Neuronal stem cell (in vitro differentiated cells): ENCODE data around the gene UBASH3B.

ENCODE experiments used
- DNase-seq: peaks from one replicate; pipeline ENCODE4 v3.0.0-alpha.2; 2013; ENCODE audit warnings: low spot score
- H2AFZ ChIP-seq: one replicate; pipeline ENCODE4 v1.6.1; 2013; ENCODE audit warnings: mild to moderate bottlenecking, low read length, inconsistent platforms
- H2AK5ac ChIP-seq: 2 replicates; pipeline ENCODE4 v1.6.1; 2013; ENCODE audit warnings: low read depth, mild to moderate bottlenecking, inconsistent platforms, low read length, moderate library complexity, mixed read lengths
- H2BK120ac ChIP-seq: 2 replicates; pipeline ENCODE4 v1.6.1; 2013; ENCODE audit warnings: low read depth, mild to moderate bottlenecking, inconsistent platforms, low read length, moderate library complexity, mixed read lengths
- H2BK12ac ChIP-seq: one replicate; pipeline ENCODE4 v1.6.1; 2013; ENCODE audit warnings: low read length, inconsistent platforms
- H2BK15ac ChIP-seq: 2 replicates; pipeline ENCODE4 v1.6.1; 2013; ENCODE audit warnings: mild to moderate bottlenecking, low read length, inconsistent platforms, mixed read lengths
- H2BK5ac ChIP-seq: one replicate; pipeline ENCODE4 v1.6.1; 2013; ENCODE audit warnings: inconsistent platforms, mild to moderate bottlenecking, low read length, moderate library complexity
- H3K14ac ChIP-seq: one replicate; pipeline ENCODE4 v1.6.1; 2013; ENCODE audit warnings: low read length, inconsistent platforms
- H3K18ac ChIP-seq: 2 replicates; pipeline ENCODE4 v1.6.1; 2013; ENCODE audit warnings: low read length, inconsistent platforms
- H3K23ac ChIP-seq: 2 replicates; pipeline ENCODE4 v1.6.1; 2013; ENCODE audit warnings: low read depth, mild to moderate bottlenecking, mixed read lengths, low read length, inconsistent platforms; ENCODE audit not compliant: poor library complexity
- H3K27ac ChIP-seq: replicated peaks from 3 replicates; pipeline ENCODE4 v1.5.1; 2013; ENCODE audit warnings: low read length, inconsistent platforms
- H3K27me3 ChIP-seq, 3 experiments: 2 replicates each; pipeline ENCODE4 v1.6.1; 2013; ENCODE audit warnings: low read length in 3 of 3, mild to moderate bottlenecking in 2 of 3, inconsistent platforms in 1 of 3, low read depth in 1 of 3, mixed read lengths in 1 of 3, moderate library complexity in 1 of 3; ENCODE audit not compliant: control insufficient read depth in 3 of 3, insufficient read depth in 3 of 3
- H3K36me3 ChIP-seq, 2 donors: replicated peaks in 1 of 2; 2 replicates each; pipeline ENCODE4 v1.6.1; 2013; ENCODE audit warnings: low read length in 2 of 2; ENCODE audit not compliant: control insufficient read depth in 2 of 2, insufficient read depth in 2 of 2
- H3K4ac ChIP-seq: 2 replicates; pipeline ENCODE4 v1.6.1; 2013; ENCODE audit warnings: inconsistent platforms, mild to moderate bottlenecking, low read length, moderate library complexity
- H3K4me1 ChIP-seq, 2 donors: 1 replicate in 1 of 2; 2 replicates in 1 of 2; pipeline ENCODE4 v1.6.1; 2013; ENCODE audit warnings: low read length in 2 of 2, low read depth in 1 of 2; ENCODE audit not compliant: control insufficient read depth in 2 of 2, insufficient read depth in 1 of 2
- H3K4me2 ChIP-seq: one replicate; pipeline ENCODE4 v1.6.1; 2013; ENCODE audit warnings: mild to moderate bottlenecking, low read length, inconsistent platforms; ENCODE audit not compliant: insufficient read depth, poor library complexity, severe bottlenecking
- H3K4me3 ChIP-seq, 2 donors: 2 replicates each; pipeline ENCODE4 v1.5.1; 2013; ENCODE audit warnings: low read length in 2 of 2, mild to moderate bottlenecking in 2 of 2, inconsistent platforms in 1 of 2, moderate library complexity in 1 of 2
- H3K79me1 ChIP-seq: one replicate; pipeline ENCODE4 v1.6.1; 2013; ENCODE audit warnings: low read depth, mild to moderate bottlenecking, inconsistent platforms, low read length, moderate library complexity
- H3K9ac ChIP-seq: one replicate; pipeline ENCODE4 v1.6.1; 2013; ENCODE audit warnings: mild to moderate bottlenecking, low read depth, low read length, inconsistent platforms; ENCODE audit not compliant: poor library complexity
- H3K9me3 ChIP-seq, 2 donors: replicated peaks in 1 of 2; 2 replicates each; pipeline versions ENCODE3 to v1.6.1; 2013; ENCODE audit warnings: low read length in 2 of 2, mild to moderate bottlenecking in 2 of 2, inconsistent platforms in 1 of 2, low read depth in 1 of 2, mixed read lengths in 1 of 2, moderate library complexity in 1 of 2; ENCODE audit not compliant: control insufficient read depth in 2 of 2, insufficient read depth in 1 of 2
- H4K8ac ChIP-seq: one replicate; pipeline ENCODE4 v1.6.1; 2013; ENCODE audit warnings: low read depth, mild to moderate bottlenecking, inconsistent platforms, low read length, moderate library complexity
- H4K91ac ChIP-seq: one replicate; pipeline ENCODE4 v1.6.1; 2013; ENCODE audit warnings: low read length, low read depth, mild to moderate bottlenecking, inconsistent platforms; ENCODE audit not compliant: poor library complexity
- WGBS, 2 donors: extraction: QIAGEN DNeasy Blood & Tissue Kit; methylation state at CpG; one replicate each; pipeline ENCODE4 v1.1.7; 2013; ENCODE audit warnings: missing lambda C conversion rate in 2 of 2, mixed read lengths in 1 of 2; ENCODE audit not compliant: insufficient read length in 2 of 2, insufficient replicate concordance in 1 of 2; ENCODE audit errors: extremely low coverage in 2 of 2; 5-methylcytosine and 5-hydroxymethylcytosine counted together

Gene UBASH3B

GRCh38 chr11:122714004-122714403 is 58.5 kb downstream of the UBASH3B start:
- H2BK120ac ChIP-seq: no peak overlapping the region
- H3K4me2 ChIP-seq: no peak overlapping the region
- no peaks in the 10 kb centered on the region for H3K36me3 ChIP-seq
- no peak overlapping the region for H3K18ac ChIP-seq
- H2AFZ ChIP-seq: no peak overlapping the region
- no peak overlapping the region for H3K14ac ChIP-seq
- no peaks in the 10 kb centered on the region for H3K9me3 ChIP-seq
- no peak overlapping the region for H2BK12ac ChIP-seq
- DNase-seq: no peak
- no peak overlapping the region for H4K8ac ChIP-seq
- H2BK15ac ChIP-seq: no peak overlapping the region
- H3K4ac ChIP-seq: no peak overlapping the region
- H2BK5ac ChIP-seq: no peak overlapping the region
- H3K27ac ChIP-seq: no peak overlapping the region
- H3K79me1 ChIP-seq: no peaks in the 10 kb centered on the region
- no CpG with 5 or more reads among the region's 5 CpGs for WGBS, 2 donors
- peaks cover 0 to 2% of the 10 kb centered on the region in 2 donors for H3K4me1 ChIP-seq
- H3K9ac ChIP-seq: no peak overlapping the region
- H2AK5ac ChIP-seq: no peak overlapping the region
- H4K91ac ChIP-seq: no peak overlapping the region
- no peak overlapping the region for H3K4me3 ChIP-seq
- no peaks in the 10 kb centered on the region for H3K27me3 ChIP-seq
- no peak overlapping the region for H3K23ac ChIP-seq

GRCh38 chr11:122714484-122714883 is 59.0 kb downstream of the UBASH3B start:
- no peak overlapping the region for H3K14ac ChIP-seq
- no peaks in the 10 kb centered on the region for H3K27me3 ChIP-seq
- no peak overlapping the region for H4K8ac ChIP-seq
- no peak for DNase-seq
- no peak overlapping the region for H3K23ac ChIP-seq
- H3K9ac ChIP-seq: no peak overlapping the region
- no peaks in the 10 kb centered on the region for H3K79me1 ChIP-seq
- no peak overlapping the region for H3K4me3 ChIP-seq
- no peak overlapping the region for H3K18ac ChIP-seq
- H2AK5ac ChIP-seq: no peak overlapping the region
- H2AFZ ChIP-seq: no peak overlapping the region
- H3K9me3 ChIP-seq: no peaks in the 10 kb centered on the region
- H2BK15ac ChIP-seq: no peak overlapping the region
- no peak overlapping the region for H3K27ac ChIP-seq
- no peak overlapping the region for H3K4me2 ChIP-seq
- no peaks in the 10 kb centered on the region for H3K4me1 ChIP-seq
- H2BK12ac ChIP-seq: no peak overlapping the region
- WGBS, 2 donors: no CpG with 5 or more reads among the region's 5 CpGs
- no peaks in the 10 kb centered on the region for H3K36me3 ChIP-seq
- no peak overlapping the region for H3K4ac ChIP-seq
- no peak overlapping the region for H2BK5ac ChIP-seq
- no peak overlapping the region for H2BK120ac ChIP-seq
- H4K91ac ChIP-seq: no peak overlapping the region

GRCh38 chr11:122715548-122716440 is 60.3 kb downstream of the UBASH3B start:
- H2BK120ac ChIP-seq: no peak overlapping the region
- no peak overlapping the region for H3K4me3 ChIP-seq
- no peaks in the 10 kb centered on the region for H3K79me1 ChIP-seq
- H3K36me3 ChIP-seq: no peaks in the 10 kb centered on the region
- DNase-seq: no peak
- no peak overlapping the region for H2BK15ac ChIP-seq
- H2AFZ ChIP-seq: no peak overlapping the region
- no peaks in the 10 kb centered on the region for H3K9me3 ChIP-seq
- H2BK12ac ChIP-seq: no peak overlapping the region
- no peak overlapping the region for H4K91ac ChIP-seq
- WGBS, 2 donors: no CpG with 5 or more reads among the region's 11 CpGs
- no peak overlapping the region for H3K4ac ChIP-seq
- H2AK5ac ChIP-seq: no peak overlapping the region
- peaks cover 7 to 12% of the 10 kb centered on the region in 2 donors for H3K4me1 ChIP-seq
- H4K8ac ChIP-seq: no peak overlapping the region
- H3K27me3 ChIP-seq: no peaks in the 10 kb centered on the region
- H3K27ac ChIP-seq: no peak overlapping the region
- no peak overlapping the region for H3K18ac ChIP-seq
- H3K4me2 ChIP-seq: no peak overlapping the region
- no peak overlapping the region for H3K14ac ChIP-seq
- H2BK5ac ChIP-seq: no peak overlapping the region
- no peak overlapping the region for H3K9ac ChIP-seq
- H3K23ac ChIP-seq: no peak overlapping the region

GRCh38 chr11:122717264-122717867 is 61.8 kb downstream of the UBASH3B start:
- H2AK5ac ChIP-seq: no peak overlapping the region
- no peak for DNase-seq
- H2BK120ac ChIP-seq: no peak overlapping the region
- no peak overlapping the region for H3K9ac ChIP-seq
- H3K27me3 ChIP-seq: no peaks in the 10 kb centered on the region
- no peak overlapping the region for H3K18ac ChIP-seq
- no peak overlapping the region for H3K4me2 ChIP-seq
- no peak overlapping the region for H2BK15ac ChIP-seq
- H4K91ac ChIP-seq: no peak overlapping the region
- WGBS, 2 donors: no CpG with 5 or more reads among the region's 9 CpGs
- no peaks in the 10 kb centered on the region for H3K36me3 ChIP-seq
- H3K4me1 ChIP-seq: peaks cover 10 to 19% of the 10 kb centered on the region in 2 donors
- H3K9me3 ChIP-seq: no peaks in the 10 kb centered on the region
- no peak overlapping the region for H2BK5ac ChIP-seq
- no peak overlapping the region for H3K14ac ChIP-seq
- H2AFZ ChIP-seq: no peak overlapping the region
- no peaks in the 10 kb centered on the region for H3K79me1 ChIP-seq
- H3K4ac ChIP-seq: no peak overlapping the region
- no peak overlapping the region for H4K8ac ChIP-seq
- no peak overlapping the region for H3K23ac ChIP-seq
- no peak overlapping the region for H2BK12ac ChIP-seq
- no peak overlapping the region for H3K27ac ChIP-seq
- no peak overlapping the region for H3K4me3 ChIP-seq
